NCI-H774 (cell line): Measurements from ENCODE around the gene MAPK11.

Experiments
- DNase-seq: peaks from one replicate; lab custom pipeline; 2025; lab: John Stamatoyannopoulos, UW

Gene MAPK11

GRCh38 chr22:50269970-50270665, at the start of gene MAPK11:
Gene MAPK11 (minus strand): TSS chr22:50270380. CDS start chr22:50270292, 88 bp downstream.
- DNase-seq: peak; percentile 22

- DNase-seq: no peak
Observed at GRCh38 chr22:50319503-50319951, 49.3 kb upstream of the MAPK11 start.

GRCh38 chr22:50318698-50319411, 48.7 kb upstream of the MAPK11 start:
- DNase-seq: no peak

GRCh38 chr22:50318356-50318697, 48.1 kb upstream of the MAPK11 start:
- DNase-seq: no peak

GRCh38 chr22:50317674-50318073, 47.5 kb upstream of the MAPK11 start:
- no peak for DNase-seq

- no peak for DNase-seq
Observed at GRCh38 chr22:50317178-50317577, 47.0 kb upstream of the MAPK11 start.

- no peak for DNase-seq
Observed at GRCh38 chr22:50316114-50317065, 46.2 kb upstream of the MAPK11 start.

- DNase-seq: no peak
Observed at GRCh38 chr22:50315289-50316113, 45.3 kb upstream of the MAPK11 start.

GRCh38 chr22:50314455-50315288, 44.5 kb upstream of the MAPK11 start:
- no peak for DNase-seq

GRCh38 chr22:50314081-50314454, 43.9 kb upstream of the MAPK11 start:
- DNase-seq: no peak

GRCh38 chr22:50313600-50313999, 43.4 kb upstream of the MAPK11 start:
- DNase-seq: no peak

GRCh38 chr22:50313021-50313420, 42.8 kb upstream of the MAPK11 start:
- DNase-seq: no peak

GRCh38 chr22:50312371-50312770, 42.2 kb upstream of the MAPK11 start:
- DNase-seq: no peak

GRCh38 chr22:50311606-50312351, 41.6 kb upstream of the MAPK11 start:
- DNase-seq: no peak

GRCh38 chr22:50310949-50311444, 40.8 kb upstream of the MAPK11 start:
- DNase-seq: no peak

- no peak for DNase-seq
Observed at GRCh38 chr22:50310031-50310722, 40.0 kb upstream of the MAPK11 start.

- DNase-seq: no peak
Observed at GRCh38 chr22:50309601-50309991, 39.4 kb upstream of the MAPK11 start.

GRCh38 chr22:50308986-50309600, 38.9 kb upstream of the MAPK11 start:
- no peak for DNase-seq

GRCh38 chr22:50308597-50308935, 38.4 kb upstream of the MAPK11 start:
- DNase-seq: no peak
